Ascending aorta (tissue), 2 donors: Measurements from ENCODE around the gene TMEM135. TPM values are rescaled to one million over a fixed set of nuclear protein-coding genes. Genes with fewer than 3 reads are reported as not detected.
A peak's percentile ranks its signal among the peaks of the same experiment; 100 is the strongest.

Experiments used
- DNase-seq, 2 donors: peaks; one replicate each; pipeline ENCODE4 v3.0.0-alpha.2; 2019; ENCODE audit warnings: low spot score in 2 of 2
- H3K27ac ChIP-seq, 2 donors: fragments of 200-600 bp; sonication (generic); one replicate each; pipeline ENCODE4 v1.5.1; 2016 to 2017; ENCODE audit warnings: mild to moderate bottlenecking in 1 of 2
- H3K27me3 ChIP-seq: fragments of 200-600 bp; sonication (generic); one replicate; pipeline ENCODE4 v1.5.1; 2017
- H3K36me3 ChIP-seq, 2 donors: fragments of 200-600 bp; sonication (generic); one replicate each; pipeline ENCODE4 v1.5.1; 2016
- H3K4me1 ChIP-seq, 2 donors: fragments of 200-600 bp; sonication (generic); one replicate each; pipeline ENCODE4 v1.5.1; 2016 to 2017; ENCODE audit warnings: mild to moderate bottlenecking in 1 of 2
- H3K4me3 ChIP-seq, 2 donors: fragments of 200-600 bp; sonication (generic); one replicate each; pipeline ENCODE4 v1.5.1; 2016 to 2017; ENCODE audit warnings: mild to moderate bottlenecking in 1 of 2
- H3K9me3 ChIP-seq, 2 donors: fragments of 200-600 bp; sonication (generic); one replicate each; pipeline ENCODE4 v1.5.1; 2016
- CTCF ChIP-seq, 3 experiments: fragments of 200-600 bp in 2 of 3; fragments of 450-650 bp in 1 of 3; sonication (generic) in 2 of 3; IDR thresholded peaks; one replicate each; pipeline ENCODE4 v1.5.1; 2016 to 2019; ENCODE audit warnings: antibody characterized with exemption in 3 of 3, mild to moderate bottlenecking in 1 of 3, moderate library complexity in 1 of 3
- intact Hi-C: fragments of 100-400 bp; cut with DNase I; formaldehyde crosslinking; loops from one replicate; pipeline ENCODE4 v1.15.1; 2023
- total RNA-seq: library from RNA; depleted of rRNA; stranded (reverse); fragments of >200 nt; gene quantifications from one replicate; pipeline ENCODE4 v1.1.0, GENCODE V29; 2016

Gene TMEM135
- total RNA-seq, 1 donor from 2014 or later, result 18.4 TPM

DNA sequence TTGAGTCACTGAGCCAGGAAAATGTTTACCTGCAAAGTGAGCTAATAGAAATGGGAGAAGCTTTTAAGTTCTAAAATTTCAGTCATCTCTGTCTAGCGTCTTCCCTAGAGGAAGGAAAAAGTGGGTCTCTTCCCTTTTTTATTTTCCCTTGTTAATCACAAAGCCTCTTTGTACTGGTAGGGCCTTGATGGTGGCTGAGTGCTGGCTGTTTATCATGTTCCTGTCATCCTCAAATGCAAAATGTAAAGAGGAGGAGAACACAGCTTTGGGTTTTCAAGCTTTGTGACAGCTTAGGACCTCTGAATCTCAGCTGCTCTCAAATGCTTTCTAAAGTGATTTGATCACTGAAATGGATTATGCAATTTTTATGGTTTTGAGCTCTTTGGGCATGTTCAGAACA lies 222.0 kb downstream of the TMEM135 start:
- H3K4me1 ChIP-seq, result peaks cover 2 to 13% of the 10 kb centered on the region in 2 donors
- no peak for DNase-seq
- H3K27ac ChIP-seq, result peak overlapping the region in 1 of 2 donors; percentile 5
- TF ChIP-seq CTCF (IDR thresholded peaks at IDR 0.05), result no peak
- no peaks in the 10 kb centered on the region for H3K9me3 ChIP-seq
- no peaks in the 10 kb centered on the region for H3K27me3 ChIP-seq
- no peak overlapping the region for H3K4me3 ChIP-seq
- intact Hi-C loops, result no loop called here
- no peaks in the 10 kb centered on the region for H3K36me3 ChIP-seq

DNA sequence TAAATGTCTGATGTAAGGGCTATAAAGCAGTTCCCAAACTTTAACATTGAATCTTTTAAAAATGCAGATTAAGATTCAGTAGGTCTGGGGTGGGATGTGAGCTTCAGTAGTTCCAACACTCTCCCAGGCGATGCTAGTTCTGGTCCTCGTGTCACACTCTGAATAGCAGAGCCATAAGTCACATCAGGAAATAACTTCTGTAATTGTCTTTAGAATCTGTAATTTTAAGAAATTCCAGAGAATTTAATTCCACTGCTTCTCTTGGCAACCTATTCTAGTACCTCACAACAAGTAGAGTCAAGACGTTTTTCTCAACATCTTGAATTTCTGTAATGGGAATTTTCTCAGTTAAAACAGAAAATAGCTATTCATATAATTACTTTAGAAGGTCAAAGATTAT lies 223.1 kb downstream of the TMEM135 start:
- no peak overlapping the region for H3K4me3 ChIP-seq
- no peak for DNase-seq
- no peaks in the 10 kb centered on the region for H3K27me3 ChIP-seq
- H3K27ac ChIP-seq, result peak overlapping the region; percentile 16 to 61
- TF ChIP-seq CTCF (IDR thresholded peaks at IDR 0.05), result no peak
- H3K36me3 ChIP-seq, result no peaks in the 10 kb centered on the region
- peaks cover 2 to 23% of the 10 kb centered on the region in 2 donors for H3K4me1 ChIP-seq
- no peaks in the 10 kb centered on the region for H3K9me3 ChIP-seq
- intact Hi-C loops, result no loop called here

DNA sequence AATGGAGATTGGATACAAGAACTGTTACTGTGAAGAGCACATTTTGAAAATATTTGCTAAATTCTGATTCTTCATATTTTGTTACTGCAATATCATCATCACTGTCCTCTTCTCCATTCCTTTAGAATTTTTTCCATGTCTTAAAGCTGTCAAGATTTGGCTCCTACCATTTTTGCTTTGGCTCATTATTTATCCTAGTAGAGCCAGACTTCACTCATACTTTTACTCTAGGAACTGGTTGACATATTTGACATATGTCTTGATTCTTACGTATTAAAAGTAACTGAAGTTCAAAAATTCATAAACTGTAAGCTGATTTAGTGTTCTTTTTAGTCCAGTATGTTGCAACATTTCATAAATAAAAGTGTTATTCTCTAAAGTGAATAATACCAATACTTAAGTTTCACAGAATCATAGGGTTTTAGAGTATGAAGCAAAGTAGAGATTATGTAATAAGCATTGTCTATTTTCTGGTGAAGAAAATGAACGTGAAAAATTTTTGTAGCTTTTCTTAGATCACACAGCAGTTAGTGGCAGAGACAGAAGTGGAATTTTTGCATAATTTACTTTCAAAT lies 225.6 kb downstream of the TMEM135 start:
- Histone ChIP-seq H3K27ac (no peak overlapping the region), H3K27me3 (no peaks in the 10 kb centered on the region), H3K36me3 (no peaks in the 10 kb centered on the region), H3K4me1 (peaks cover 2 to 30% of the 10 kb centered on the region in 2 donors), H3K4me3 (no peak overlapping the region), H3K9me3 (no peaks in the 10 kb centered on the region)
- intact Hi-C loops, result no loop called here
- DNase-seq, result no peak
- TF ChIP-seq CTCF (IDR thresholded peaks at IDR 0.05), result no peak

- Histone ChIP-seq H3K4me3 (no peak overlapping the region), H3K36me3 (no peaks in the 10 kb centered on the region), H3K27me3 (no peaks in the 10 kb centered on the region), H3K9me3 (no peaks in the 10 kb centered on the region), H3K4me1 (peaks cover 2 to 30% of the 10 kb centered on the region in 2 donors), H3K27ac (peak overlapping the region in 1 of 2 donors; percentile 8)
- intact Hi-C loops, result no loop called here
- no peak for DNase-seq
- no peak for TF ChIP-seq CTCF (IDR thresholded peaks at IDR 0.05)
Observed at GRCh38 chr11:87263979-87264378, 226.2 kb downstream of the TMEM135 start.

GRCh38 chr11:87265132-87265531 lies 227.4 kb downstream of the TMEM135 start:
- no peaks in the 10 kb centered on the region for H3K9me3 ChIP-seq
- no peak for DNase-seq
- H3K4me1 ChIP-seq, result peaks cover 2 to 26% of the 10 kb centered on the region in 2 donors
- no peaks in the 10 kb centered on the region for H3K36me3 ChIP-seq
- H3K4me3 ChIP-seq, result no peak overlapping the region
- no peaks in the 10 kb centered on the region for H3K27me3 ChIP-seq
- H3K27ac ChIP-seq, result peak overlapping the region; percentile 40 to 59
- intact Hi-C loops, result no loop called here
- TF ChIP-seq CTCF (IDR thresholded peaks at IDR 0.05), result no peak

DNA sequence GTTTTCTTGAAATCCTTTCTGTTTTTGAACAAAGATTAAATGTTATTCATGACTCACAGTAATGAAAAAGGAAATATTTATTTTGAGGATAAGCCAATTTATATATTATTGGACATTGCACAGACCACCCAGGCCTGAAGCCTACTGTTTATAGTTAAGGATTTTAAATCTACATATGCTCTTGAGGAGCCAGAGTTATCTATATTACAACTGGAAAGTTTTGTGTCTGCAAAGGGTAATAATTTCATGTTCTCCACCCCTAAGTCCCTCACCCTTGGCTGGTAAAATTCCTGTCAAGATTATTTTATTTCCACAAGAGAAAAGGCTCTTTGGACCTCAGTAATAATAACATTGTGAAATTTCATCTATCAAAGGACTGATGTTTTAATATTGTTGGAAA lies 228.2 kb downstream of the TMEM135 start:
- H3K9me3 ChIP-seq, result no peaks in the 10 kb centered on the region
- no peak for TF ChIP-seq CTCF (IDR thresholded peaks at IDR 0.05)
- no peaks in the 10 kb centered on the region for H3K36me3 ChIP-seq
- H3K27me3 ChIP-seq, result no peaks in the 10 kb centered on the region
- intact Hi-C loops, result no loop called here
- H3K4me3 ChIP-seq, result no peak overlapping the region
- H3K27ac ChIP-seq, result peak overlapping the region; percentile 36 to 40
- DNase-seq, result no peak
- peaks cover under 1 to 25% of the 10 kb centered on the region in 2 donors for H3K4me1 ChIP-seq
